C4-2B (cell line): ENCODE data around the gene FAM180A.

ENCODE experiments used
- H3K27ac ChIP-seq: fragments of 450-650 bp; 2 replicates; pipeline ENCODE4 v1.5.1; 2017
- CTCF ChIP-seq: fragments of 450-650 bp; conservative IDR thresholded peaks from 2 replicates; pipeline ENCODE4 v1.5.1; 2017; ENCODE audit warnings: mild to moderate bottlenecking
- ZFX ChIP-seq: fragments of 450-650 bp; IDR thresholded peaks from 2 replicates; pipeline ENCODE4 v1.6.1; 2017

The FAM180A gene

GRCh38 chr7:135726911-135727673 lies 21.5 kb downstream of the FAM180A start:
- TF ChIP-seq CTCF, result no peak
- TF ChIP-seq ZFX, result no peak
- no peak overlapping the region for H3K27ac ChIP-seq

GRCh38 chr7:135726276-135726788 lies 22.3 kb downstream of the FAM180A start:
- TF ChIP-seq CTCF (no peak), ZFX (no peak)
- H3K27ac ChIP-seq, result no peak overlapping the region

GRCh38 chr7:135723411-135723810 lies 25.2 kb downstream of the FAM180A start:
- no peak overlapping the region for H3K27ac ChIP-seq
- TF ChIP-seq CTCF, result no peak

GRCh38 chr7:135721198-135721820 lies 27.3 kb downstream of the FAM180A start:
- TF ChIP-seq CTCF (no peak), ZFX (no peak)
- H3K27ac ChIP-seq, result no peak overlapping the region

- no peak overlapping the region for H3K27ac ChIP-seq
- TF ChIP-seq ZFX, result no peak
Observed at GRCh38 chr7:135719688-135720087, 28.9 kb downstream of the FAM180A start.

GRCh38 chr7:135718794-135719437 lies 29.7 kb downstream of the FAM180A start:
- TF ChIP-seq ZFX (no peak), CTCF (no peak)
- H3K27ac ChIP-seq, result no peak overlapping the region

GRCh38 chr7:135718219-135718618 lies 30.4 kb downstream of the FAM180A start:
- TF ChIP-seq ZFX (no peak), CTCF (no peak)
- H3K27ac ChIP-seq, result no peak overlapping the region
